SK-N-MC (cell line): Measurements from ENCODE around the gene TMEM222.
"Not testable (repeated sequence)": the region's sequence is repeated elsewhere in the genome, so short reads cannot be mapped to it uniquely, and the experiment has no call there.

Experiments
- DNase-seq: peaks from one replicate; pipeline ENCODE4 v3.0.0-alpha.2; 2011; ENCODE audit warnings: low read depth, low spot score
- H3K27ac ChIP-seq: fragments of 200-600 bp; sonication (generic); 2 replicates; pipeline ENCODE4 v1.5.1; 2016; ENCODE audit warnings: mixed run types
- H3K36me3 ChIP-seq: fragments of 200-600 bp; sonication (generic); 2 replicates; pipeline ENCODE4 v1.6.1; 2017; ENCODE audit warnings: antibody characterized with exemption, low read length, mixed read lengths; ENCODE audit not compliant: insufficient read depth
- H3K4me3 ChIP-seq: fragments of 200-600 bp; sonication (generic); 2 replicates; pipeline ENCODE4 v1.5.1; 2016
- H3K9ac ChIP-seq: fragments of 200-600 bp; sonication (generic); 2 replicates; pipeline ENCODE4 v1.8.0; 2017; ENCODE audit warnings: mixed run types, mixed read lengths; ENCODE audit not compliant: insufficient read length
- H3K9me3 ChIP-seq: fragments of 200-600 bp; sonication (generic); 2 replicates; pipeline ENCODE4 v1.6.1; 2017; ENCODE audit warnings: low read depth, mild to moderate bottlenecking, antibody characterized with exemption, low read length, moderate library complexity, mixed read lengths
- EZH2 ChIP-seq: fragments of 200-600 bp; sonication (generic); IDR thresholded peaks from one replicate; pipeline ENCODE4 v1.6.1; 2017; ENCODE audit warnings: antibody characterized with exemption
- FOXP2 ChIP-seq: optimal IDR thresholded peaks from 2 replicates; pipeline ENCODE3; 2011; ENCODE audit warnings: mild to moderate bottlenecking, moderate library complexity; ENCODE audit not compliant: insufficient read depth; ENCODE audit errors: extremely low read length, control extremely low read depth
- POLR2AphosphoS5 ChIP-seq: IDR thresholded peaks from 2 replicates; pipeline ENCODE4 v1.6.1; 2012; ENCODE audit warnings: mild to moderate bottlenecking, low read depth, low read length, borderline replicate concordance

TMEM222 gene

DNA sequence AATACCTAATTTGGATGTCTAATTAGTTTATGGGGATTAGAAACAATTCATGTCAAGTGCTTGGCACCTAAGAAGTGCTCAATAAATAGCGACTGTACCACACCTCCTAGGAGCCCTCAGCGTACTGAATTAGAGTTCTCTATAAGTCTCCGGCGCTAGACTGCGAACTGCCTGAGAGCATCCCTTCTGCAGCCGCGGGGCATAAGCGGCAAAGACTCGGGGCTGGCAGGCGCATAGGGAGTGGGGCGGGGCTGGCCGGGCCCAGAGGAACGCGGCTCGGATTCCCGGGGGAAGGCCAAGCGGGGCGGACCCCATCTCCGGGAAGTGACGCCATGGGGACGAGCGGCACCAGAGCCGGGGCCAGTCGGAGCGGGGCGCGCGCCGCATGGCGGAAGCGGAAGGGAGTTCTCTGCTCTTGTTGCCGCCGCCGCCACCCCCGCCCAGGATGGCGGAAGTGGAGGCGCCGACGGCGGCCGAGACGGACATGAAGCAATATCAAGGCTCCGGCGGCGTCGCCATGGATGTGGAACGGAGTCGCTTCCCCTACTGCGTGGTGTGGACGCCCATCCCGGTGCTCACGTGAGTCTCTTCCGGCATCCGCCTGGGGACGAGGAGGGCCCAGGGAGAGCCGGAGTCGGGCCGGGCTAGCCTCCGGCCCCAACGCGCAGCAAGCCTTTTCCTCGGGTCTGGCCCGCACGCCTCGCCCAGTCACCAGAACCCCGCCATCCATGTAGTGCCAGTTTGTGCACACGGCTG lies at the start of gene TMEM222:
Gene TMEM222, plus strand, starts transcription at position 351 of the 756 bp plus-strand sequence. Its CDS starts 35 bp downstream, at position 386.
- Histone ChIP-seq H3K9me3 (no peaks in the 10 kb centered on the region), H3K4me3 (peak within 1 kb of the TSS; percentile 100), H3K9ac (peak within 1 kb of the TSS; percentile 100), H3K27ac (peak within 1 kb of the TSS; percentile 90), H3K36me3 (peaks cover 26% of the 10 kb centered on the region)
- TF ChIP-seq FOXP2 (no peak), EZH2 (no peak), POLR2AphosphoS5 (peak; percentile 93)
- DNase-seq = peak; percentile 68

- H3K9ac ChIP-seq = no peak overlapping the region
- no peaks in the 10 kb centered on the region for H3K9me3 ChIP-seq
- no peak for TF ChIP-seq FOXP2
- TF ChIP-seq EZH2 = no peak
- no peak for TF ChIP-seq POLR2AphosphoS5
- no peak for DNase-seq
- no peak overlapping the region for H3K4me3 ChIP-seq
- H3K27ac ChIP-seq = no peak overlapping the region
- no peaks in the 10 kb centered on the region for H3K36me3 ChIP-seq
These were observed 47.8 kb upstream of the TMEM222 start for GRCh38 chr1:27274204-27274603.

GRCh38 chr1:27275696-27276095 lies 46.3 kb upstream of the TMEM222 start:
- H3K36me3 ChIP-seq = no peaks in the 10 kb centered on the region
- no peak overlapping the region for H3K27ac ChIP-seq
- no peaks in the 10 kb centered on the region for H3K9me3 ChIP-seq
- no peak overlapping the region for H3K4me3 ChIP-seq
- no peak for DNase-seq
- TF ChIP-seq FOXP2 (no peak), EZH2 (no peak), POLR2AphosphoS5 (no peak)
- no peak overlapping the region for H3K9ac ChIP-seq

- Histone ChIP-seq H3K27ac (no peak overlapping the region), H3K9me3 (no peaks in the 10 kb centered on the region), H3K4me3 (no peak overlapping the region), H3K9ac (no peak overlapping the region), H3K36me3 (no peaks in the 10 kb centered on the region)
- DNase-seq = peak; percentile 52
- TF ChIP-seq EZH2 (no peak), POLR2AphosphoS5 (no peak), FOXP2 (no peak)
These were observed 37.3 kb upstream of the TMEM222 start for GRCh38 chr1:27284425-27285273.

DNA sequence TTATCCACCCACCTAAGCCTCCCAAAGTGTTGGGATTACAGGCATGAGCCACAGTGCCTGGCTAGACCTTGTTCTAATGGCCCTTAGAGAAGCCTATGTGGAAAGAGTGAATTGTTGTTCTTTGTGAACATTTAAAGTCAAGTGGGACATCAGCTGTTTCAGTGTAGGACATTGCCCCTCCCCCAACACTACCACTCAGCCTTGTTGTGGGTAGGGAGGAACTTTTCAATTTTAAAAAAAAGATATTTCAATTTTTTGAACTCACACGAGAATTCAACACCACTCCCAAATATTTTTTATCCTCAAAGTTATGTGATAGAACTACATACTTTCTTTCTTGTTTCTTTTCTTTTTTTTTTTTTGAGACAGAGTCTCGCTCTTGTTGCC lies 36.7 kb upstream of the TMEM222 start:
- no peak for TF ChIP-seq EZH2
- TF ChIP-seq FOXP2 = no peak
- no peak for TF ChIP-seq POLR2AphosphoS5
- H3K9me3 ChIP-seq = no peaks in the 10 kb centered on the region
- H3K36me3 ChIP-seq = no peaks in the 10 kb centered on the region
- no peak overlapping the region for H3K9ac ChIP-seq
- H3K27ac ChIP-seq = no peak overlapping the region
- DNase-seq = no peak
- H3K4me3 ChIP-seq = no peak overlapping the region

DNA sequence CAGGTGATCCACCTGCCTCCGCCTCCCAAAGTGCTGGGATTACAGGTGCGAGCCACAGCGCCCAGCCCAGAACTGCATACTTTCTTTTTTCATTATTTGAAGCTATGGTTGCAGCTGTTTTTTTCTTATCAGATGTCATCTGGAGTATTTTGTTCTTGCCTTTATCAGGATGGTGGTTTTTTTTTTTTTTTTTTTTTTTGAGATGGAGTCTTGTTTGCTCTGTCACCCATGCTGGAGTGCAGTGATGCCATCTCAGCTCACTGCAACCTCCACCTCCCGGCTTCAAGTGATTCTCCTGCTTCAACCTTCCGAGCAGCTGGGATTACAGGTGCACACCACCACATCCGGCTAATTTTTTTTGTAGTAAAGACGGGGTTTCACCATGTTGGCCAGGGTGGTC lies 36.1 kb upstream of the TMEM222 start:
- not testable (repeated sequence) for H3K4me3 ChIP-seq

GRCh38 chr1:27289125-27289524 lies 32.8 kb upstream of the TMEM222 start:
- H3K36me3 ChIP-seq, DNase-seq, H3K9ac ChIP-seq, H3K27ac ChIP-seq, H3K9me3 ChIP-seq, H3K4me3 ChIP-seq: not testable (repeated sequence)

More for the DNA sequence above, 36.1 kb upstream of the TMEM222 start:
- H3K27ac ChIP-seq, H3K36me3 ChIP-seq, H3K9ac ChIP-seq, H3K9me3 ChIP-seq, DNase-seq: not testable (repeated sequence)

DNA sequence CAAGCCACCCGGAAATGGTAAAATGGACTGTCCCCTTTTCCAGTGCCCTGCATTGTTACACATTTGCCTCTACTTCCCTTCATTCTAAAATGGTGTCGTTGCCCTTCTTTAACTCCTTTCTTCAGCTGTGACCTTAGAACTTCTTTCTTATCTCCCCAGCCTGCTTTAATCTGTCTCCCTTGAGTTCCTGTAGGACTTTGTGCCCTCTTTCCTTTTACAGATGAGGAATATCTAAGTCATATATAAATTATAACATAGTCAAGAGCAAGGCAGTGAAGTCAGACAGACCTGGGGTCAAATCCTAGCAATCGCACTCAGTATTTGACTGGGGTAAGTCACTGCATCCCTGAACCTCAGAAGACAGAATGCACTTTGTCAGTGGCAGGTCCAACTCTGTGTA lies 31.4 kb upstream of the TMEM222 start:
- no peak for DNase-seq

GRCh38 chr1:27292106-27292505 lies 29.9 kb upstream of the TMEM222 start:
- Histone ChIP-seq H3K27ac (no peak overlapping the region), H3K4me3 (no peak overlapping the region), H3K9ac (no peak overlapping the region), H3K9me3 (no peaks in the 10 kb centered on the region), H3K36me3 (no peaks in the 10 kb centered on the region; the same call in 1 of the 2 replicates)
- TF ChIP-seq POLR2AphosphoS5 = no peak
- TF ChIP-seq EZH2 = no peak
- no peak for TF ChIP-seq FOXP2
- DNase-seq = no peak

More for the DNA sequence above, 31.4 kb upstream of the TMEM222 start:
- TF ChIP-seq EZH2 = no peak
- no peak for TF ChIP-seq POLR2AphosphoS5
- TF ChIP-seq FOXP2 = no peak
- Histone ChIP-seq H3K36me3 (no peaks in the 10 kb centered on the region; the same call in 1 of the 2 replicates), H3K4me3 (no peak overlapping the region), H3K9me3 (no peaks in the 10 kb centered on the region), H3K27ac (no peak overlapping the region), H3K9ac (no peak overlapping the region)
